GM18858 (cell line): ENCODE data around the gene DCP1B.

Source experiments
- ATAC-seq: cut with Tn5 transposase; IDR thresholded peaks from one replicate; pipeline ENCODE4 v1.9.1; 2021; ENCODE audit not compliant: unreplicated experiment

Gene DCP1B

GRCh38 chr12:1906579-1906978 is 97.7 kb downstream of the DCP1B start:
- ATAC-seq = no peak

DNA sequence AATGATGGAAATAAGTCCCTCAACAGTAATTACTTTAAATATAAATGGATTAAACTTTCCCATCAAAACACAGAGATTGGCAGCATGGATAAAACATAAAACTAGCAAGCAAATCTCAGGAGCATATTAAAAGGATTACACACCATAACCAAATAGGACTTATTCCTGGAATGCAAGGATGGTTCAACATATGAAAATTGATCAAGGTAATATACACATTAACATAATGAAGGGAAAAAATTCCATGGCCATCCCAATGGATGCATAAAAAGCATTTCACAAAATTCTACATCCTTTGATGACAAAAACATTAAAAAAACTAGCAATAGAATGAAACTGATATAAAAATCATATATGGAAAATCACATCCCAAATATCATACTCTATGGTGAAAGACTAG is 99.4 kb downstream of the DCP1B start:
- ATAC-seq = no peak

GRCh38 chr12:1896964-1897363 is 107.3 kb downstream of the DCP1B start:
- ATAC-seq = no peak
